Body of pancreas (tissue), 4 donors: ENCODE results near the gene SSBP4. TPM values are rescaled to one million over a fixed set of nuclear protein-coding genes. Genes with fewer than 3 reads are reported as not detected.
A peak's percentile ranks its signal among the peaks of the same experiment; 100 is the strongest.

Source experiments
- ATAC-seq: fragments of 150-250 bp; one replicate; pipeline ENCODE4 v1.9.1; 2016
- DNase-seq, 4 donors: peaks; one replicate each; pipeline ENCODE4 v3.0.0-alpha.2; 2019
- H3K27ac ChIP-seq, 4 donors: fragments of 200-600 bp; sonication (generic); 1 replicate in 3 of 4; 2 replicates in 1 of 4; pipeline versions ENCODE4 v1.5.1 to v1.6.1; 2016 to 2019; ENCODE audit warnings: mild to moderate bottlenecking in 1 of 4, mixed read lengths in 1 of 4, moderate library complexity in 1 of 4
- H3K27me3 ChIP-seq, 2 donors: fragments of 200-600 bp; sonication (generic); one replicate each; pipeline ENCODE4 v1.6.0; 2016; ENCODE audit warnings: mild to moderate bottlenecking in 1 of 2
- H3K36me3 ChIP-seq, 2 donors: fragments of 200-600 bp; sonication (generic); replicated peaks in 1 of 2; 2 replicates each; pipeline ENCODE4 v1.5.1; 2016; ENCODE audit warnings: low read depth in 2 of 2; ENCODE audit not compliant: insufficient read depth in 1 of 2
- H3K4me1 ChIP-seq: fragments of 200-600 bp; sonication (generic); one replicate; pipeline ENCODE4 v1.6.0; 2016
- H3K4me3 ChIP-seq, 2 donors: fragments of 200-600 bp; sonication (generic); 1 replicate in 1 of 2; 2 replicates in 1 of 2; pipeline ENCODE4 v1.5.1; 2016 to 2019
- H3K9me3 ChIP-seq, 3 donors: fragments of 200-600 bp; sonication (generic); 1 replicate in 2 of 3; 2 replicates in 1 of 3; pipeline ENCODE4 v1.5.1; 2016
- CTCF ChIP-seq, 7 experiments: fragments of 450-650 bp in 4 of 7; fragments of 200-600 bp in 3 of 7; sonication (generic) in 3 of 7; IDR thresholded peaks; one replicate each; pipeline ENCODE4 v1.5.1; 2016 to 2019; ENCODE audit warnings: antibody characterized with exemption in 7 of 7
- POLR2A ChIP-seq, 3 donors: fragments of 450-650 bp; IDR thresholded peaks; one replicate each; pipeline ENCODE4 v1.6.1; 2016; ENCODE audit warnings: antibody characterized with exemption in 3 of 3, mild to moderate bottlenecking in 2 of 3
- WGBS, 2 donors: methylation state at CpG; one replicate each; pipeline ENCODE4 v1.1.5; 2017; 5-methylcytosine and 5-hydroxymethylcytosine counted together
- intact Hi-C: fragments of 100-400 bp; cut with DNase I; formaldehyde crosslinking; loops from one replicate; pipeline ENCODE4 v1.15.1; 2023
- total RNA-seq, 2 donors: library from RNA; depleted of rRNA; stranded (reverse); fragments of >200 nt; gene quantifications; one replicate each; pipeline ENCODE4 v1.1.0, GENCODE V29; 2016

The SSBP4 gene
- total RNA-seq, 2 donors from 2014 or later, result 50.1 to 63.9 TPM

- DNase-seq (no peak), ATAC-seq (no peak)
- no peaks in the 10 kb centered on the region for H3K27me3 ChIP-seq
- H3K9me3 ChIP-seq, result no peaks in the 10 kb centered on the region
- H3K4me3 ChIP-seq, result no peak overlapping the region
- H3K4me1 ChIP-seq, result peaks cover 11% of the 10 kb centered on the region
- H3K27ac ChIP-seq, result no peak overlapping the region
- 84 to 92% methylated on average over 9 to 12 of the region's 12 CpGs for WGBS, 2 donors
- H3K36me3 ChIP-seq, result peaks cover 35 to 36% of the 10 kb centered on the region in 2 donors
- TF ChIP-seq CTCF (IDR thresholded peaks at IDR 0.05), result no peak
- no peak for TF ChIP-seq POLR2A (IDR thresholded peaks at IDR 0.05)
- intact Hi-C loops, result no loop called here
These were observed 27.7 kb downstream of the SSBP4 start for GRCh38 chr19:18446811-18447359.

GRCh38 chr19:18449552-18449951 lies 30.4 kb downstream of the SSBP4 start:
- Histone ChIP-seq H3K9me3 (no peaks in the 10 kb centered on the region), H3K27ac (no peak overlapping the region), H3K4me3 (no peak overlapping the region), H3K4me1 (peaks cover 11% of the 10 kb centered on the region), H3K27me3 (no peaks in the 10 kb centered on the region), H3K36me3 (peaks cover 25 to 33% of the 10 kb centered on the region in 2 donors)
- ATAC-seq, result no peak
- 93 to 100% methylated on average over 1 to 14 of the region's 14 CpGs for WGBS, 2 donors
- TF ChIP-seq POLR2A (IDR thresholded peaks at IDR 0.05) (no peak), CTCF (IDR thresholded peaks at IDR 0.05) (no peak)
- intact Hi-C loops, result no loop called here
- no peak for DNase-seq

- no peak for TF ChIP-seq POLR2A (IDR thresholded peaks at IDR 0.05)
- TF ChIP-seq CTCF (IDR thresholded peaks at IDR 0.05), result no peak
- intact Hi-C loops, result no loop called here
These were observed 31.1 kb downstream of the SSBP4 start for GRCh38 chr19:18450021-18450930.

GRCh38 chr19:18450931-18451836 lies 32.0 kb downstream of the SSBP4 start:
- peaks cover 15 to 21% of the 10 kb centered on the region in 2 donors for H3K36me3 ChIP-seq
- intact Hi-C loops, result no loop called here
- peaks cover 11% of the 10 kb centered on the region for H3K4me1 ChIP-seq
- no peak overlapping the region for H3K4me3 ChIP-seq
- no peaks in the 10 kb centered on the region for H3K27me3 ChIP-seq
- H3K9me3 ChIP-seq, result no peaks in the 10 kb centered on the region
- 51 to 56% methylated on average over 8 to 15 of the region's 26 CpGs for WGBS, 2 donors
- DNase-seq (peak; percentile 88 to 93 (median 89)), ATAC-seq (peak; percentile 90)
- TF ChIP-seq CTCF (IDR thresholded peaks at IDR 0.05) (peak; percentile 93 to 98 (median 95)), POLR2A (IDR thresholded peaks at IDR 0.05) (no peak)
- peak overlapping the region in 2 of 4 donors; percentile 43 to 52 for H3K27ac ChIP-seq

More at GRCh38 chr19:18450021-18450930, 31.1 kb downstream of the SSBP4 start:
- no peak for DNase-seq
- Histone ChIP-seq H3K27me3 (no peaks in the 10 kb centered on the region), H3K4me3 (no peak overlapping the region), H3K36me3 (peaks cover 21 to 27% of the 10 kb centered on the region in 2 donors), H3K27ac (peak overlapping the region in 1 of 4 donors; percentile 43), H3K9me3 (no peaks in the 10 kb centered on the region), H3K4me1 (peaks cover 11% of the 10 kb centered on the region)
- no peak for ATAC-seq
- 68 to 87% methylated on average over 6 to 32 of the region's 33 CpGs for WGBS, 2 donors
